Measurements from ENCODE around the gene CCDC40. TPM values are rescaled to one million over a fixed set of nuclear protein-coding genes. Genes with fewer than 3 reads are reported as not detected.

The CCDC40 gene
- total RNA-seq, 2 experiments from 2014 or later, result 2.6 to 2.7 TPM

- ChIA-PET CTCF (no interaction called here), POLR2A (interaction anchor here (0.5 kb wide), 1 partner anchor 1004 kb away, joined by 3 read pairs; the partner anchor contains the start of gene CANT1)
These were observed 23.4 kb upstream of the CCDC40 start for GRCh38 chr17:80012765-80013741.

- CTCF ChIA-PET, result interaction anchor here (2.5 kb wide), 1 partner anchor 11 kb away, joined by 13 read pairs; no protein-coding TSS in a partner anchor
- POLR2A ChIA-PET, result no interaction called here
These were observed 19.0 kb upstream of the CCDC40 start for GRCh38 chr17:80017226-80018010.

GRCh38 chr17:80018917-80019651, 17.4 kb upstream of the CCDC40 start:
- CTCF ChIA-PET, result no interaction called here
- POLR2A ChIA-PET, result no interaction called here

GRCh38 chr17:80021600-80021999, 14.8 kb upstream of the CCDC40 start:
- POLR2A ChIA-PET, result no interaction called here
- CTCF ChIA-PET, result no interaction called here

DNA sequence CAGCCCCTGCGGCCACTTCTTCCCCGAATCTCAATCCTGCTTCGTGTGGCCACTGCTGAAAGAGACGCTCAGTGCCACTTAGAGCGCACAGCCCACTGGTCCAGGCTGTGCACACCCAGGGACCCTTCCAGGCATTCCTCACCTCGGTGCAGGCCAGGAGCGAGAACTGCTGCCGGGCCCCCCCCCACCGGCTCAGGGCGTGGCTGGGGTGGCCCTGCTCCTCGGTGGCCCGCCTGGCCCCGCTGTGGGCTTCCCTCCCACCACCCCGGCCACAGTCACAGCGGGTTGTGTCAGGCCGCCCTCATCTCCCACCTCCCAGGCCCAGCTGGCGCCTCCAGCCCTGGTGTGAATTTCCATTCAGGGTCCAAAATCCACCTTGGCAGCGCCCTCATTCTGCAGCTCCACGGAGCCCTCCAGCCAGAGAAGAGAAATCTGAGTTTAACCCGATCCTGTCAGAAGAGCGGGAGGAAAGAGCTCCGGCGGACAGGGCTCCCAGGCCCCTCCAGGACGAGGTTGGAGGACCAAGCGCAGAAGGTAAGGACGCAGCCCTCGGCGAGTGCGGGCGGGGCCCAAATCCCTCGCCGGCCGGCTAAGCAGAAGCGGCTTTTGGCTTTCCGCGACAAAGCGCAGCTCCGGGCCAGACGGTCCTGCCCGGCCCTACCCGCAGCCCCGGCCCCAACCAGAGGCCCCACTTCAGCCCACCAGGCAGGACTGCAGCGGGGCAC, 12.8 kb upstream of the CCDC40 start:
- CTCF ChIA-PET, result no interaction called here
- POLR2A ChIA-PET, result no interaction called here

- POLR2A ChIA-PET, result no interaction called here
- CTCF ChIA-PET, result no interaction called here
These were observed 12.1 kb upstream of the CCDC40 start for GRCh38 chr17:80024206-80024972.

GRCh38 chr17:80025140-80025539, 11.3 kb upstream of the CCDC40 start:
- ChIA-PET CTCF (interaction anchor here (0.6 kb wide), 1 partner anchor 20 kb away, joined by 3 read pairs; no protein-coding TSS in a partner anchor), POLR2A (no interaction called here)

DNA sequence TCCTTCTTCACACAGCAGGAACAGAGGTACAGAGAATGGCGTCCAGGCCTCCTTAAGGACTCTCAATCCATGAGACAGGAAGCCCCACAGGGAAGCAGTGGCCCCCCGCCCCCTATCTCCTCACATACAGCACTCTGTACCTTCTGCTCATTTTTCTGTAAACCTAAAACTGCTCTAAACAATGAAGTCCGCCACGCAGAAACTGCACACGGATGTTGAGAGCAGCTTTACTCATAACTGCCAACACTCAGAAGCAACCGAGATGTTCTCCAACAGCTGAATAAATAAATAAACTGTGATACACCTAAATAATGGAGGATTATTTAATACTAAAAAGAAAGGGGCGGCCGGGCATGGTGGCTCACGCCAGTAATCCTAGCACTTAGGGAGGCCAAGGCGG, 10.6 kb upstream of the CCDC40 start:
- POLR2A ChIA-PET, result no interaction called here
- CTCF ChIA-PET, result interaction anchor here (1.3 kb wide), 1 partner anchor 17 kb away, joined by 4 read pairs; no protein-coding TSS in a partner anchor

GRCh38 chr17:80026359-80027042, 9.9 kb upstream of the CCDC40 start:
- ChIA-PET CTCF (interaction anchor here (1.3 kb wide), 1 partner anchor 18 kb away, joined by 4 read pairs; no protein-coding TSS in a partner anchor), POLR2A (no interaction called here)

GRCh38 chr17:80027043-80027435, 9.4 kb upstream of the CCDC40 start:
- POLR2A ChIA-PET, result no interaction called here
- CTCF ChIA-PET, result interaction anchor here (1.1 kb wide), 1 partner anchor 19 kb away, joined by 3 read pairs; no protein-coding TSS in a partner anchor

- POLR2A ChIA-PET, result no interaction called here
- CTCF ChIA-PET, result interaction anchor here (1.1 kb wide), 1 partner anchor 20 kb away, joined by 3 read pairs; no protein-coding TSS in a partner anchor
These were observed 8.4 kb upstream of the CCDC40 start for GRCh38 chr17:80028030-80028429.

GRCh38 chr17:80029258-80029974, 7.0 kb upstream of the CCDC40 start:
- ChIA-PET POLR2A (interaction anchor here (0.6 kb wide), 1 partner anchor 8 kb away, joined by 3 read pairs; no protein-coding TSS in a partner anchor), CTCF (interaction anchor here (0.9 kb wide), 1 partner anchor 24 kb away, joined by 3 read pairs; no protein-coding TSS in a partner anchor)

DNA sequence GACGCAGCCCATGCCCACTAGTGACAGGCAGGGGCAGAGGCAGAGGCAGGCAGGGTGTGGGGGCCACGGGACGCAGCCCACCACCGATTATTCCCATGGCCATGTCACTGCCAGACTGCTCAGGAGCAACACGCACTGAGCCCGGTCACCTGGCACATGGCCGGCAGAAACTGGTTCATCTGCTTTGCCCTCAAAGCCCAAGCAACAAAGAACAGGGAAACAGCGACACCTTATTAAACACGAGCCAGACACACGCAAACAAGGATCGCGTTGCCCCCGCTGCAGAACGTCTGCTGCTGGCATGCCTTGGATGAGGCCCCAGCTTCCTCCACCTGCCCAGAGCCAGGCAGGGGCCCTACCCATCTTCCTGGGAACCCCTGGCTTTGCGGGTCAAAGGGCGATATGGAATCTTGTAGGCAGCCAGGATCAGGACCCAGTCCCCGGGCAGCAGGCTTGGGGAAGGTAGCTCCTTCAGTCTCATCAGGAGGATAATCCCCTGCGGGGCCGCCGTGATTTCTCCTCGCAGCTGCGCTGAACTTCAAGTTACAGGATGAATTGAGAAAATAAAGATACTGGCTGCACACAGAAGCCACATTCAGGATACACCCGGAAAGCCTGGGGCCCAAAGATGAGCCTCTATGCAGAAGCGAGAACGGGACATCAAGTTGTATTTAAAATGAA, 5.6 kb upstream of the CCDC40 start:
- CTCF ChIA-PET, result interaction anchor here (0.6 kb wide), 1 partner anchor 68 kb away, joined by 3 read pairs; no protein-coding TSS in a partner anchor
- POLR2A ChIA-PET, result no interaction called here

DNA sequence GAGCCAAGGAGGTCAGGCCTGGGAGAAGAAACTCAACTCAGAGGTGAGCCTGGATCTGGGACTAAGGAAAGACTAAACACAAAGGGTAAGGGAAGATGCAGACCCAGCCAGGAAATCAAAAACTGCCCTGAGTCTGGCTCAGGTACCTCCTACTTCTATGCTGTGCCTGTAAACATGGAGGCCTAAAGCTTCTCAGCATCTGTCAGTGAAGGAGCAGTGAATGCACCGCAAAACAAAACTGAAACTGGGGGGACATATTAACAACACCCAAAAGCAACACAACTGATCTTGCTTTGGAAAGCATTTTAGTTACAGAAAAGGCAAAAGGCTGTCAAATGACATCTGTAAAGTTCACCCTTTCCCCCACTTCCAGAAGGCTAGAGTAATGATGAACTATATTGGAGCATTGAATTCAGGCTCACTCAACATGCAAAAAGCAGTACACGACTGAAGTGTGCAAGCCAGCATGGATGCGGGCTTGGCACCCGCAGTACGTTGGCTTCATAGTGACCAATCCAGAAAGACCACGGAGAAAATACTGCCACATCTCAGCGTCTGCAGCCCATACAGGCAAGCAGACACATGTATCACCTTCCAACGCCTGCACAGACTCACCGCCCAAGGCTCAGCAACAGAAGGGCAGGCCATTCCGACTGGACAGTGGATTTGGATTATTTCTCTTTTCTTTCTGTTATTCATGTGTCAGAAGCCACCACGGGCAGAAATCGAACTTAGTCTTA, 4.6 kb upstream of the CCDC40 start:
- CTCF ChIA-PET, result interaction anchor here (1.4 kb wide), 1 partner anchor 26 kb away, joined by 3 read pairs; no protein-coding TSS in a partner anchor
- POLR2A ChIA-PET, result interaction anchor here (0.5 kb wide), 1 partner anchor 82 kb away, joined by 3 read pairs; no protein-coding TSS in a partner anchor

- POLR2A ChIA-PET, result interaction anchor here (0.5 kb wide), 1 partner anchor 81 kb away, joined by 3 read pairs; no protein-coding TSS in a partner anchor
- CTCF ChIA-PET, result interaction anchor here (1.4 to 2.3 kb wide), 3 partner anchors 24 to 69 kb away, joined by 3 to 7 read pairs (median 5); partner anchors contain the start of gene GAA
These were observed 3.7 kb upstream of the CCDC40 start for GRCh38 chr17:80032614-80033171.
